HG03159 (cell line): Measurements from ENCODE around the gene LCTL.

Source experiments
- ATAC-seq: cut with Tn5 transposase; IDR thresholded peaks from one replicate; pipeline ENCODE4 v1.9.1; 2021; ENCODE audit warnings: mild to moderate bottlenecking, moderate library complexity; ENCODE audit not compliant: unreplicated experiment

Gene LCTL

GRCh38 chr15:66565741-66566144 lies at the start of gene LCTL:
LCTL (minus strand) TSS chr15:66565998; CDS start chr15:66565365, 633 bp downstream.
- no peak for ATAC-seq

- ATAC-seq, result no peak
Measured at GRCh38 chr15:66614951-66615760, 49.4 kb upstream of the LCTL start.

GRCh38 chr15:66614456-66614855 lies 48.7 kb upstream of the LCTL start:
- ATAC-seq, result no peak

GRCh38 chr15:66613743-66614142 lies 47.9 kb upstream of the LCTL start:
- no peak for ATAC-seq

GRCh38 chr15:66611257-66612053 lies 45.7 kb upstream of the LCTL start:
- ATAC-seq, result no peak

- ATAC-seq, result no peak
Measured at GRCh38 chr15:66609876-66610275, 44.1 kb upstream of the LCTL start.

GRCh38 chr15:66608881-66609280 lies 43.1 kb upstream of the LCTL start:
- no peak for ATAC-seq

GRCh38 chr15:66608159-66608558 lies 42.4 kb upstream of the LCTL start:
- ATAC-seq, result no peak

GRCh38 chr15:66603301-66604179 lies 37.7 kb upstream of the LCTL start:
- no peak for ATAC-seq

GRCh38 chr15:66601521-66601920 lies 35.7 kb upstream of the LCTL start:
- no peak for ATAC-seq

- no peak for ATAC-seq
Measured at GRCh38 chr15:66600240-66600627, 34.4 kb upstream of the LCTL start.

- ATAC-seq, result no peak
Measured at GRCh38 chr15:66599536-66600239, 33.9 kb upstream of the LCTL start.

- no peak for ATAC-seq
Measured at GRCh38 chr15:66598095-66598815, 32.5 kb upstream of the LCTL start.

- ATAC-seq, result no peak
Measured at GRCh38 chr15:66595931-66596545, 30.2 kb upstream of the LCTL start.

GRCh38 chr15:66595332-66595731 lies 29.5 kb upstream of the LCTL start:
- no peak for ATAC-seq

GRCh38 chr15:66594836-66595235 lies 29.0 kb upstream of the LCTL start:
- ATAC-seq, result no peak

GRCh38 chr15:66594344-66594743 lies 28.5 kb upstream of the LCTL start:
- ATAC-seq, result no peak

- no peak for ATAC-seq
Measured at GRCh38 chr15:66593219-66593780, 27.5 kb upstream of the LCTL start.
